ENCODE measurements around the gene CLCN2.

DNA sequence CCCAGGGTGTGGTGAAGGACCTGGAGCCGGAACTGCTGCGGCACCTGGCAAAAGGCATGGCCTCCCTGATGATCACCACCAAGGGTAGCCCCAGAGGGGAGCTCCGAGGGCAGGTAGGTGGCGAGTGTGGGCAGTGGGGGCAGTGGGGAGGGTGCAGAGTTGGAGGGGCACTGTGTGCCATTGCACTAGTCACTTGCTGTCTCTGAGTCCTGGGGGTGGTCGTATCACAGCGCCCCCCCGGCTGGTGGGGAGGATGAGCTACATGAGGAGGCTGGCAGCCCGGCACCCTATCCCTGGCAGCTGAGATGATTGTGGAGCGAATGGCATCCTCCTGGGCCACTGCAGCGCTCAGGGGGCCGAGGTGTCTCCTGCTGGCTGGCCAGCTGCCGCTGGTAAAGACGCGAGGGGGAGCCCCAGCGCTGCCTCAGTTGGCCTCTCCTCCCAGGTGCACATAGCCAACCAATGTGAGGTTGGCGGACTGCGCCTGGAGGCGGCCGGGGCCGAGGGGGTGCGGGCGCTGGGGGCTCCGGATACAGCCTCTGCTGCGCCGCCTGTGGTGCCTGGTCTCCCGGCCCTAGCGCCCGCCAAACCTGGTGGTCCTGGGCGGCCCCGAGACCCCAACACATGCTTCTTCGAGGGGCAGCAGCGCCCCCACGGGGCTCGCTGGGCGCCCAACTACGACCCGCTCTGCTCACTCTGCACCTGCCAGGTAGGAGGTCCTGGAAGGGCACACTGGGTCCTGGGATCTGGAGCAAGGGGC, 24.8 kb upstream of the CLCN2 start:
- TF ChIP-seq, protein P1, sequence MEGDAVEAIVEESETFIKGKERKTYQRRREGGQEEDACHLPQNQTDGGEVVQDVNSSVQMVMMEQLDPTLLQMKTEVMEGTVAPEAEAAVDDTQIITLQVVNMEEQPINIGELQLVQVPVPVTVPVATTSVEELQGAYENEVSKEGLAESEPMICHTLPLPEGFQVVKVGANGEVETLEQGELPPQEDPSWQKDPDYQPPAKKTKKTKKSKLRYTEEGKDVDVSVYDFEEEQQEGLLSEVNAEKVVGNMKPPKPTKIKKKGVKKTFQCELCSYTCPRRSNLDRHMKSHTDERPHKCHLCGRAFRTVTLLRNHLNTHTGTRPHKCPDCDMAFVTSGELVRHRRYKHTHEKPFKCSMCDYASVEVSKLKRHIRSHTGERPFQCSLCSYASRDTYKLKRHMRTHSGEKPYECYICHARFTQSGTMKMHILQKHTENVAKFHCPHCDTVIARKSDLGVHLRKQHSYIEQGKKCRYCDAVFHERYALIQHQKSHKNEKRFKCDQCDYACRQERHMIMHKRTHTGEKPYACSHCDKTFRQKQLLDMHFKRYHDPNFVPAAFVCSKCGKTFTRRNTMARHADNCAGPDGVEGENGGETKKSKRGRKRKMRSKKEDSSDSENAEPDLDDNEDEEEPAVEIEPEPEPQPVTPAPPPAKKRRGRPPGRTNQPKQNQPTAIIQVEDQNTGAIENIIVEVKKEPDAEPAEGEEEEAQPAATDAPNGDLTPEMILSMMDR (IDR thresholded peaks at IDR 0.05), result no peak
- TF ChIP-seq POLR2A (IDR thresholded peaks at IDR 0.05), result no peak

All from adrenal gland (tissue), 5 donors.